ENCODE data around the gene PAPPA. TPM values are rescaled to one million over a fixed set of nuclear protein-coding genes. Genes with fewer than 3 reads are reported as not detected.

Gene PAPPA
- total RNA-seq, 1 experiment from 2014 or later: 3.9 TPM

DNA sequence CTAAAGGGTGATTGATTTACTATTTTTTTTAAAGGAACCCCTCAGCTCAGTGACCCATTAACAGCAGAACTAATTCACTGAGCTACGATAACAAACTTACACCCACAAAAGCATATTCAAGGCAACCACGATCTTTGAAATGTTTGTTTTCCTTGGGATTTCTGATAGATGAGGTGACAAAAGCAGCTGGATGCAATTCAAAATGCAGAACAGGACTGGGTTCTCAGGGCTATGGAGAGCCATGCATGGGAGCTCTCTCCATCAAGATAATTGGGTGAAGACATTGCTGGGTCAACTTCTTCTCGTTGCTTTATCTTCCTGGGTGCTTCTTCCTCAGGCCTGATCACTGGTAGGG is 60.1 kb downstream of the PAPPA start:
- no TSS peak for BruUV-seq (replicated peaks)
- H2AFZ ChIP-seq: no peak overlapping the region
- POLR2A ChIA-PET (ENCODE audit: unreplicated experiment): no interaction called here
- intact Hi-C loops (cut with micrococcal nuclease; ENCODE audit: unreplicated experiment): no loop called here
- H3K4me2 ChIP-seq: no peak overlapping the region
- CTCF ChIA-PET: no interaction called here
- H3K9me3 ChIP-seq (ENCODE audit: insufficient read depth, low read depth): no peaks in the 10 kb centered on the region
- DNase-seq: no peak
- H3K79me2 ChIP-seq (ENCODE audit: low read depth): no peaks in the 10 kb centered on the region
- H3K4me1 ChIP-seq (replicated peaks; ENCODE audit: insufficient read depth): no peaks in the 10 kb centered on the region
- TF ChIP-seq EZH2 (IDR thresholded peaks at IDR 0.05; ENCODE audit: low read depth): no peak
- no peaks in the 10 kb centered on the region for H4K20me1 ChIP-seq (ENCODE audit: insufficient read depth)
- no peak overlapping the region for H3K4me3 ChIP-seq
- H3K36me3 ChIP-seq (ENCODE audit: low read depth): no peaks in the 10 kb centered on the region
- no peak overlapping the region for H3K27ac ChIP-seq
- no peaks in the 10 kb centered on the region for H3K27me3 ChIP-seq (ENCODE audit: insufficient read depth, low read depth)
- no peaks in the 10 kb centered on the region for H3K9me2 ChIP-seq (ENCODE audit: insufficient read depth)
- no peaks in the 10 kb centered on the region for H3F3A ChIP-seq (ENCODE audit: insufficient read depth, low read depth)

DNA sequence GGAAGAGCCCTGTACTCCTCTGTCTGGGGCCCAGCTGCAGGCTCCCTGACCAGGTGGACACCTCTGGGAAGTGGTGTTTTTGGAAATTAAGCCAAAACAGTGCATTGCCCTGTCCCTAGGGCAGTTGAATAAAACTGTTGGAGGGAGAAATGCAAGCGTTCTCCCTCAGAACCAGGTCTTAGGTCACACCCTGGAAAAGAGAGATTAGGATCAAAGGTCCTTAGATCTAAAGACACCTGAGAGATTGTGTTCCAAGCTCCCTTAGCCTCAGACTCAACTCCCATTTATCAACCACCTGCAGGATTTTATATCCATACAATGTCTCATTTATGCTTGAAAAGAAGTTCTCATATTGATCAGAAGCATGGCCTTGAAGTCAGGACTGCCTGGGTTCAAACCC is 64.8 kb downstream of the PAPPA start:
- Histone ChIP-seq H4K20me1 (ENCODE audit: insufficient read depth) (no peaks in the 10 kb centered on the region), H3K4me1 (replicated peaks; ENCODE audit: insufficient read depth) (no peaks in the 10 kb centered on the region), H3K4me2 (no peak overlapping the region), H3K27me3 (ENCODE audit: insufficient read depth, low read depth) (no peaks in the 10 kb centered on the region), H3K27ac (no peak overlapping the region), H3K9me2 (ENCODE audit: insufficient read depth) (no peaks in the 10 kb centered on the region), H3K79me2 (ENCODE audit: low read depth) (no peaks in the 10 kb centered on the region), H3K4me3 (no peak overlapping the region), H3K9me3 (ENCODE audit: insufficient read depth, low read depth) (no peaks in the 10 kb centered on the region), H2AFZ (no peak overlapping the region), H3F3A (ENCODE audit: insufficient read depth, low read depth) (no peaks in the 10 kb centered on the region), H3K36me3 (ENCODE audit: low read depth) (no peaks in the 10 kb centered on the region)
- no TSS peak for BruUV-seq (replicated peaks)
- POLR2A ChIA-PET (ENCODE audit: unreplicated experiment): no interaction called here
- DNase-seq: no peak
- CTCF ChIA-PET: no interaction called here
- TF ChIP-seq CTCF (conservative IDR thresholded peaks at IDR 0.05): no peak
- TF ChIP-seq EZH2 (IDR thresholded peaks at IDR 0.05; ENCODE audit: low read depth): no peak
- intact Hi-C loops (cut with micrococcal nuclease; ENCODE audit: unreplicated experiment): no loop called here

DNA sequence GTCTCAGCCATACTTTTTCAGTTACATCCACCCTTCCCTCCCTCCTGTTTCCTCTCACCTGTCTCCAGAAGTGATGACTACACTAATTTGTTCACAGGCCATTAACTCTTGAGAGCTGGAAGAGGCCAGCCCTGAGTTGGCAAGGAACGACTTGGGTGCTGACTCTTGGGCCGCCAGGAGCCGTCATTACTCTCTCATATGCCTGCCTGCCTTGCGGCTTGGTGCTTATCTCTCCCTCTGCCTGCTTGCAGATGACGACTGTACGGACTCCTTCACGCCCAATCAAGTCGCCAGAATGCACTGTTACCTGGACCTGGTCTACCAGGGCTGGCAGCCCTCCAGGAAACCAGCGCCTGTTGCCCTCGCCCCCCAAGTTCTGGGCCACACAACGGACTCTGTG is 66.1 kb downstream of the PAPPA start:
- Histone ChIP-seq H2AFZ (no peak overlapping the region), H3K9me3 (ENCODE audit: insufficient read depth, low read depth) (no peaks in the 10 kb centered on the region), H3K27me3 (ENCODE audit: insufficient read depth, low read depth) (no peaks in the 10 kb centered on the region), H3K4me3 (no peak overlapping the region), H3K9me2 (ENCODE audit: insufficient read depth) (no peaks in the 10 kb centered on the region), H3K27ac (no peak overlapping the region), H3K79me2 (ENCODE audit: low read depth) (no peaks in the 10 kb centered on the region), H3F3A (ENCODE audit: insufficient read depth, low read depth) (no peaks in the 10 kb centered on the region), H3K4me1 (replicated peaks; ENCODE audit: insufficient read depth) (no peaks in the 10 kb centered on the region), H3K36me3 (ENCODE audit: low read depth) (no peaks in the 10 kb centered on the region), H4K20me1 (ENCODE audit: insufficient read depth) (no peaks in the 10 kb centered on the region), H3K4me2 (no peak overlapping the region)
- intact Hi-C loops (cut with micrococcal nuclease; ENCODE audit: unreplicated experiment): no loop called here
- no peak for DNase-seq
- POLR2A ChIA-PET (ENCODE audit: unreplicated experiment): no interaction called here
- CTCF ChIA-PET: no interaction called here
- TF ChIP-seq EZH2 (IDR thresholded peaks at IDR 0.05; ENCODE audit: low read depth) (no peak), CTCF (conservative IDR thresholded peaks at IDR 0.05) (no peak)
- BruUV-seq (replicated peaks): no TSS peak

DNA sequence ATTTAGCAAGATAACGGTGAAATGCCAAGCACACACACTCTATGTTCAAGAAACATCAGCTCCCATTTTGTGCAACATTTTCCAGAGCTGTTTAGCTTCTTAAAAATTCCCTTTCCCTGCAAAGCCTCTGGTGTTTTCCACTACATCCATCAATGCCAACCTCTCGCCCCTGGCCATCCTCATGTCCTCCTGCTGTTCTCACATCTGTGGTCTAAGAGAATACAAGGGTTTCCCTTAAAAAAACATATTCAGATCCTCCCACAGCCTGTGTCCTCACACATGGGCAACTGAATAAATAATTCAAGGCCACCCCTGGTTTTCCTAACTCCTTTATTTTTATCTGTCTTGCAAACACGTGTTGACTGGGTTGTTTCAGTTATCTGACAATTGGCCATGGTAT is 70.3 kb downstream of the PAPPA start:
- ChIA-PET POLR2A (ENCODE audit: unreplicated experiment) (no interaction called here), CTCF (no interaction called here)
- Histone ChIP-seq H3K4me3 (no peak overlapping the region), H2AFZ (no peak overlapping the region), H3K36me3 (ENCODE audit: low read depth) (no peaks in the 10 kb centered on the region), H3K4me1 (replicated peaks; ENCODE audit: insufficient read depth) (no peaks in the 10 kb centered on the region), H3K4me2 (no peak overlapping the region), H3K79me2 (ENCODE audit: low read depth) (no peaks in the 10 kb centered on the region), H4K20me1 (ENCODE audit: insufficient read depth) (no peaks in the 10 kb centered on the region), H3K9me2 (ENCODE audit: insufficient read depth) (no peaks in the 10 kb centered on the region), H3F3A (ENCODE audit: insufficient read depth, low read depth) (no peaks in the 10 kb centered on the region), H3K9me3 (ENCODE audit: insufficient read depth, low read depth) (no peaks in the 10 kb centered on the region), H3K27me3 (ENCODE audit: insufficient read depth, low read depth) (no peaks in the 10 kb centered on the region), H3K27ac (no peak overlapping the region)
- no peak for TF ChIP-seq EZH2 (IDR thresholded peaks at IDR 0.05; ENCODE audit: low read depth)
- TF ChIP-seq CTCF (conservative IDR thresholded peaks at IDR 0.05): no peak
- no peak for DNase-seq
- intact Hi-C loops (cut with micrococcal nuclease; ENCODE audit: unreplicated experiment): no loop called here
- no TSS peak for BruUV-seq (replicated peaks)

Measured in PC-9 (cell line).